Motor neuron (in vitro differentiated cells): Measurements from ENCODE around the gene PHF12. TPM values are rescaled to one million over a fixed set of nuclear protein-coding genes. Genes with fewer than 3 reads are reported as not detected.
A peak's percentile ranks its signal among the peaks of the same experiment; 100 is the strongest.
"Not testable (repeated sequence)": the region's sequence is repeated elsewhere in the genome, so short reads cannot be mapped to it uniquely, and the experiment has no call there.

ENCODE experiments used
- ATAC-seq, 8 experiments: fragments of 200-7000 bp; cut with Tn5 transposase; replicated peaks in 6 of 8; 2 replicates each; pipeline ENCODE4 v1.8.0; 2021; ENCODE audit warnings: mild to moderate bottlenecking in 8 of 8, moderate library complexity in 8 of 8
- H3K27ac ChIP-seq, 2 donors: fragments of 250-450 bp; sonication (Bioruptor Pico); 2 replicates each; pipeline ENCODE4 v1.9.0; 2021; ENCODE audit warnings: antibody characterized with exemption in 2 of 2, mild to moderate bottlenecking in 2 of 2, moderate library complexity in 1 of 2
- H3K4me1 ChIP-seq, 2 donors: fragments of 250-450 bp; sonication (Bioruptor Pico); replicated peaks in 1 of 2; 2 replicates each; pipeline ENCODE4 v1.6.1; 2021; ENCODE audit warnings: antibody characterized with exemption in 2 of 2, mild to moderate bottlenecking in 2 of 2, moderate library complexity in 1 of 2
- H3K4me3 ChIP-seq, 5 donors: fragments of 250-450 bp; sonication (Bioruptor Pico); 2 replicates each; pipeline ENCODE4 v1.9.0; 2021; ENCODE audit warnings: antibody characterized with exemption in 5 of 5, mild to moderate bottlenecking in 5 of 5, moderate library complexity in 4 of 5
- WGBS, 10 experiments: fragments of 450-650 bp; shearing (Covaris generic); methylation state at CpG; one replicate each; pipeline ENCODE4 v1.0.0; 2022; 5-methylcytosine and 5-hydroxymethylcytosine counted together
- in situ Hi-C, 9 experiments: fragments of 400-800 bp; cut with MboI; loops; one replicate each; pipeline ENCODE4 v1.15.0; 2021; ENCODE audit warnings: low sequenced_read_pairs in 9 of 9, low pct_unique_long_range_greater_than_20kb in 2 of 9; ENCODE audit not compliant: unreplicated experiment in 9 of 9
- total RNA-seq, 8 experiments: library from RNA; unstranded; fragments of 300-600 nt; gene quantifications; 2 replicates each; pipeline versions ENCODE4 v1.2.3 to v1.2.4, GENCODE V29; 2022

Gene PHF12
- total RNA-seq, 8 experiments from 2014 or later: 9.1 to 50.7 (median 23.4) TPM

- in situ Hi-C loops: no loop called here
- no peak overlapping the region for H3K4me3 ChIP-seq
- H3K27ac ChIP-seq: no peak overlapping the region
- 25 to 100% (median 61%) methylated on average over 1 to 5 of the region's 5 CpGs for WGBS, 10 experiments
- ATAC-seq: peak in 1 of 8 experiments; percentile 43
- peaks cover 24 to 25% of the 10 kb centered on the region in 2 donors for H3K4me1 ChIP-seq
These were observed 14.1 kb downstream of the PHF12 start for GRCh38 chr17:28937044-28937729.

- ATAC-seq: no peak
- in situ Hi-C loops: no loop called here
- 88 to 100% (median 92%) methylated on average over 2 to 6 of the region's 8 CpGs; no CpG with 5 or more reads in 1 of the 10 experiments for WGBS, 10 experiments
- H3K27ac ChIP-seq: peak overlapping the region in 1 of 2 donors; percentile 16
- no peak overlapping the region for H3K4me3 ChIP-seq
- H3K4me1 ChIP-seq: peaks cover 19 to 21% of the 10 kb centered on the region in 2 donors
These were observed 15.4 kb downstream of the PHF12 start for GRCh38 chr17:28935744-28936460.

GRCh38 chr17:28934508-28934907 lies 16.8 kb downstream of the PHF12 start:
- ATAC-seq, H3K27ac ChIP-seq, H3K4me3 ChIP-seq, in situ Hi-C loops: not testable (repeated sequence)
- H3K4me1 ChIP-seq: peaks cover 13 to 15% of the 10 kb centered on the region in 2 donors
- 84 to 100% (median 97%) methylated on average over 3 to 8 of the region's 8 CpGs; no CpG with 5 or more reads in 3 of the 10 experiments for WGBS, 10 experiments

- 83 to 100% (median 100%) methylated on average over 1 to 2 of the region's 2 CpGs; no CpG with 5 or more reads in 4 of the 10 experiments for WGBS, 10 experiments
- Histone ChIP-seq H3K27ac (no peak overlapping the region), H3K4me3 (no peak overlapping the region), H3K4me1 (no peaks in the 10 kb centered on the region)
- ATAC-seq: no peak
- in situ Hi-C loops: loop anchor here in 1 of 9 experiments (10.0 kb wide), 1 partner anchor 165 kb away; no protein-coding TSS in a partner anchor
These were observed 21.5 kb downstream of the PHF12 start for GRCh38 chr17:28929787-28930186.

- 52 to 100% (median 100%) methylated on average over 1 to 2 of the region's 2 CpGs; no CpG with 5 or more reads in 3 of the 10 experiments for WGBS, 10 experiments
- ATAC-seq: no peak
- H3K4me1 ChIP-seq: no peaks in the 10 kb centered on the region
- H3K27ac ChIP-seq: no peak overlapping the region
- H3K4me3 ChIP-seq: no peak overlapping the region
- in situ Hi-C loops: loop anchor here in 1 of 9 experiments (10.0 kb wide), 1 partner anchor 163 kb away; no protein-coding TSS in a partner anchor
These were observed 23.3 kb downstream of the PHF12 start for GRCh38 chr17:28928061-28928460.

GRCh38 chr17:28926786-28927185 lies 24.5 kb downstream of the PHF12 start:
- peak in 1 of 8 experiments; percentile 17 for ATAC-seq
- no peak overlapping the region for H3K27ac ChIP-seq
- no peak overlapping the region for H3K4me3 ChIP-seq
- H3K4me1 ChIP-seq: no peaks in the 10 kb centered on the region
- WGBS, 10 experiments: 95 to 100% (median 100%) methylated on average over 1 to 4 of the region's 4 CpGs; no CpG with 5 or more reads in 3 of the 10 experiments
- in situ Hi-C loops: loop anchor here in 1 of 9 experiments (10.0 kb wide), 1 partner anchor 162 kb away; no protein-coding TSS in a partner anchor

- no peak overlapping the region for H3K4me3 ChIP-seq
- H3K27ac ChIP-seq: no peak overlapping the region
- in situ Hi-C loops: loop anchor here in 1 of 9 experiments (10.0 kb wide), 1 partner anchor 162 kb away; no protein-coding TSS in a partner anchor
- 92 to 100% (median 100%) methylated on average over 1 to 2 of the region's 2 CpGs; no CpG with 5 or more reads in 3 of the 10 experiments for WGBS, 10 experiments
- no peaks in the 10 kb centered on the region for H3K4me1 ChIP-seq
- ATAC-seq: no peak
These were observed 25.0 kb downstream of the PHF12 start for GRCh38 chr17:28926366-28926765.

- 0 to 100% (median 58%) methylated on average over 1 to 2 of the region's 2 CpGs; no CpG with 5 or more reads in 1 of the 10 experiments for WGBS, 10 experiments
- no peaks in the 10 kb centered on the region for H3K4me1 ChIP-seq
- H3K27ac ChIP-seq: no peak overlapping the region
- ATAC-seq: peak in 3 of 8 experiments; percentile 36 to 73 (median 62)
- H3K4me3 ChIP-seq: no peak overlapping the region
- in situ Hi-C loops: loop anchor here in 1 of 9 experiments (10.0 kb wide), 1 partner anchor 161 kb away; no protein-coding TSS in a partner anchor
These were observed 25.4 kb downstream of the PHF12 start for GRCh38 chr17:28925912-28926365.

GRCh38 chr17:28920201-28920600 lies 31.1 kb downstream of the PHF12 start:
- Histone ChIP-seq H3K4me1 (no peaks in the 10 kb centered on the region), H3K27ac (no peak overlapping the region), H3K4me3 (no peak overlapping the region)
- in situ Hi-C loops: loop anchor here in 3 of 9 experiments (10.0 to 25.0 kb wide), 2 partner anchors 155 to 158 kb away; no protein-coding TSS in a partner anchor
- ATAC-seq: no peak

GRCh38 chr17:28918295-28918694 lies 33.0 kb downstream of the PHF12 start:
- Histone ChIP-seq H3K4me1 (no peaks in the 10 kb centered on the region), H3K27ac (no peak overlapping the region), H3K4me3 (no peak overlapping the region)
- in situ Hi-C loops: loop anchor here in 2 of 9 experiments (25.0 kb wide), 1 partner anchor 156 kb away; no protein-coding TSS in a partner anchor
- 62 to 100% (median 88%) methylated on average over 1 to 2 of the region's 2 CpGs; no CpG with 5 or more reads in 1 of the 10 experiments for WGBS, 10 experiments
- ATAC-seq: no peak

- ATAC-seq: no peak
- Histone ChIP-seq H3K4me1 (no peaks in the 10 kb centered on the region), H3K4me3 (no peak overlapping the region), H3K27ac (no peak overlapping the region)
- in situ Hi-C loops: loop anchor here in 2 of 9 experiments (25.0 kb wide), 1 partner anchor 155 kb away; no protein-coding TSS in a partner anchor
- WGBS, 10 experiments: 20 to 100% (median 83%) methylated on average over 1 to 5 of the region's 5 CpGs; no CpG with 5 or more reads in 4 of the 10 experiments
These were observed 33.9 kb downstream of the PHF12 start for GRCh38 chr17:28917465-28917864.

GRCh38 chr17:28917029-28917428 lies 34.3 kb downstream of the PHF12 start:
- in situ Hi-C loops: loop anchor here in 2 of 9 experiments (25.0 kb wide), 1 partner anchor 155 kb away; no protein-coding TSS in a partner anchor
- H3K4me3 ChIP-seq: no peak overlapping the region
- no peak for ATAC-seq
- H3K27ac ChIP-seq: no peak overlapping the region
- H3K4me1 ChIP-seq: no peaks in the 10 kb centered on the region
- WGBS, 10 experiments: 92 to 100% (median 98%) methylated on average over 1 to 6 of the region's 12 CpGs; no CpG with 5 or more reads in 2 of the 10 experiments
